GM12878 (cell line): ENCODE measurements around the gene WTAP.

Experiments
- HDAC2 ChIP-seq: fragments of 200-600 bp; sonication (generic); IDR thresholded peaks from 2 replicates; pipeline ENCODE4 v1.6.1; 2017
- NFYB ChIP-seq: IDR thresholded peaks from 2 replicates; pipeline ENCODE4 v1.6.1; 2011; ENCODE audit warnings: low read depth, mild to moderate bottlenecking, low read length, improper control_type of control experiment, moderate library complexity; ENCODE audit not compliant: insufficient read depth
- SMC3 ChIP-seq: IDR thresholded peaks from 2 replicates; pipeline ENCODE4 v1.6.1; 2011; ENCODE audit warnings: low read length, improper control_type of control experiment, borderline replicate concordance
- TF ChIP-seq, protein P1 (sequence below), 3 experiments: IDR thresholded peaks in 2 of 3; conservative IDR thresholded peaks in 1 of 3; 2 replicates each; pipeline ENCODE4 v1.5.1; 2011; ENCODE audit warnings: low read depth in 3 of 3, low read length in 3 of 3, mild to moderate bottlenecking in 3 of 3, control low read depth in 2 of 3, moderate library complexity in 2 of 3, inconsistent platforms in 1 of 3, mixed read lengths in 1 of 3; ENCODE audit not compliant: control insufficient read depth in 2 of 3, insufficient read depth in 1 of 3; ENCODE audit errors: extremely low read depth in 1 of 3

- TF ChIP-seq, protein P1, sequence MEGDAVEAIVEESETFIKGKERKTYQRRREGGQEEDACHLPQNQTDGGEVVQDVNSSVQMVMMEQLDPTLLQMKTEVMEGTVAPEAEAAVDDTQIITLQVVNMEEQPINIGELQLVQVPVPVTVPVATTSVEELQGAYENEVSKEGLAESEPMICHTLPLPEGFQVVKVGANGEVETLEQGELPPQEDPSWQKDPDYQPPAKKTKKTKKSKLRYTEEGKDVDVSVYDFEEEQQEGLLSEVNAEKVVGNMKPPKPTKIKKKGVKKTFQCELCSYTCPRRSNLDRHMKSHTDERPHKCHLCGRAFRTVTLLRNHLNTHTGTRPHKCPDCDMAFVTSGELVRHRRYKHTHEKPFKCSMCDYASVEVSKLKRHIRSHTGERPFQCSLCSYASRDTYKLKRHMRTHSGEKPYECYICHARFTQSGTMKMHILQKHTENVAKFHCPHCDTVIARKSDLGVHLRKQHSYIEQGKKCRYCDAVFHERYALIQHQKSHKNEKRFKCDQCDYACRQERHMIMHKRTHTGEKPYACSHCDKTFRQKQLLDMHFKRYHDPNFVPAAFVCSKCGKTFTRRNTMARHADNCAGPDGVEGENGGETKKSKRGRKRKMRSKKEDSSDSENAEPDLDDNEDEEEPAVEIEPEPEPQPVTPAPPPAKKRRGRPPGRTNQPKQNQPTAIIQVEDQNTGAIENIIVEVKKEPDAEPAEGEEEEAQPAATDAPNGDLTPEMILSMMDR (IDR thresholded peaks at IDR 0.05 in 2 of 3, conservative IDR thresholded peaks at IDR 0.05 in 1 of 3; ENCODE audit: control insufficient read depth in 2 of 3, extremely low read depth in 1 of 3, insufficient read depth in 1 of 3, low read depth in 3 of 3, low read length in 3 of 3): no peak
- TF ChIP-seq HDAC2: no peak
- TF ChIP-seq NFYB: no peak
- no peak for TF ChIP-seq SMC3
Observed at GRCh38 chr6:159722655-159723054, 4.7 kb upstream of the WTAP start.
